Activated effector memory CD4-positive, alpha-beta T cell treated with anti-CD3 and anti-CD28 coated beads, Interleukin-2, amount 50 U/mL, for 16 hours (primary cell): ENCODE results near the gene ZNF655.
"Not testable (repeated sequence)": the region's sequence is repeated elsewhere in the genome, so short reads cannot be mapped to it uniquely, and the experiment has no call there.

Experiments used
- DNase-seq: peaks from one replicate; pipeline ENCODE4 v3.0.0-alpha.2; 2020

The ZNF655 gene

GRCh38 chr7:99560834-99561736 lies 2.6 kb downstream of the ZNF655 start:
- no peak for DNase-seq

- DNase-seq, result no peak
Observed at GRCh38 chr7:99561737-99562051, 3.3 kb downstream of the ZNF655 start.

DNA sequence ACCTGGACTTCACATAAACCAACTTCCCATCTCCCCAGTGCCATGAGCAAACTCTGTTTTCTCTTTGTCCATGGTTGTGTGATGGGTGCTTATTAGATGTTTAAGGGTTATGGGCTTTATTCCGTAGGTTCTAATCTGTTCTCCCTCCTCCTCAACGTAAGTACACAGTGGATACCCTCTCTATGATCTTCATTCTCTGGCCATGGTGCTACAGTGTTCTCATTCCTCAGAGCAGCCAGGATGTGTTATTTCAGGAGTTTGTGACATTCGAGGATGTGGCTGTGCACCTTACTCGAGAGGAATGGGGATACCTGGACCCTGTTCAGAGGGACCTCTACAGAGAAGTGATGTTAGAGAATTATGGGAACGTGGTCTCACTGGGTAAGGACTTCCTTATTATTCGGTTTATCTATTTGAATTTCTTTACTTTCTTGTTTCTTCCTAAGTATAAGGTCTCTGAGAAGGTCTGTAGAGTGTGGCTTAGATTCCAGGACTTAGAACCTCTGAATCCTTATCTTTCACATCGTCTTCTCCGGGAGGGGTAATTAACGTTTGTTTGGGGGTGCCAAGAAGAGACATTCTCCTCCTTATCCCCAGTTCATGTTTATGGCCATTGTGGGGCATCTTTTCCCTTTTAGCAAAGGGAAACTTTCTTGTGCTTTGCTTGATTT lies 3.8 kb downstream of the ZNF655 start:
- DNase-seq, result no peak

DNA sequence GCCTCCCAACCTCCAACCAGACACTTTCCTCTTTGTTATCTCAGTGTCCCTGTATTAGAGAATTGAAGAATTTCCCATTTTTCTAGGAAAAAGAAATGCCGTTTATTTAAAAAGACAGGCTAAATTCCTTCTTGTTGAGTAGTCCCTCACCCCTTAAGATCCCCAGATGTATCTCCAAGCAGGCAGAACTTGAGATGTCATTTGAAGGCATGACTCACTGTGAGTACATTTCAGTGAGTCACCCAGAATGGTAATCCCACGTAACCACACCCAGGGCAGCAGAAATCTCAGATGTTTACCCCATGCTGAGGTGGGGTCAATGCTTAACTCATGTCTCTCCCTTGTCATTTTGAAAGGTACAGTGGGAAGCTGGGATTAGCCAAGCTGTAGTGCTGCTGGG lies 4.4 kb downstream of the ZNF655 start:
- DNase-seq, result peak; percentile 72

- no peak for DNase-seq
Observed at GRCh38 chr7:99563650-99564049, 5.2 kb downstream of the ZNF655 start.

DNA sequence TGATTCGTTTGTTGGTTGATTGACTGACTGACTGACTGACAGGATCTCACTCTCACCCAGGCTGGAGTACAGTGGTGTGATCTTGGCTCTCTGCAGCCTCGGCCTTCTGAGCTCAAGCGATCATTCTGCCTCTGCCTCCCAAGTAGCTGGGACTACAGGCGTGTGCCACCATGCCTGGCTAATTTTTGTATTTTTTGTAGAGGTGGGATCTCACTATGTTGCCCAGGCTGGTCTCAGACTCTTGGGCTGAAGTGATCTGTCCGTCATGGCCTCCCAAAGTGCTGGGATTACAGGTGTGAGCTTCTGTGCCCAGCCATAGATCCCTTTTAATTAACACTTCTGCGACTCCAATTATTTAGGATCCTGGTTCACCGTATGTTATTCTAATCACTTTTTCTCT lies 10.3 kb downstream of the ZNF655 start:
- not testable (repeated sequence) for DNase-seq

- DNase-seq, result no peak
Observed at GRCh38 chr7:99571768-99572167, 13.3 kb downstream of the ZNF655 start.

GRCh38 chr7:99573257-99573656 lies 14.8 kb downstream of the ZNF655 start:
- no peak for DNase-seq

GRCh38 chr7:99576251-99576650 lies 17.8 kb downstream of the ZNF655 start:
- no peak for DNase-seq

- DNase-seq, result no peak
Observed at GRCh38 chr7:99579281-99579955, 21.0 kb downstream of the ZNF655 start.

DNA sequence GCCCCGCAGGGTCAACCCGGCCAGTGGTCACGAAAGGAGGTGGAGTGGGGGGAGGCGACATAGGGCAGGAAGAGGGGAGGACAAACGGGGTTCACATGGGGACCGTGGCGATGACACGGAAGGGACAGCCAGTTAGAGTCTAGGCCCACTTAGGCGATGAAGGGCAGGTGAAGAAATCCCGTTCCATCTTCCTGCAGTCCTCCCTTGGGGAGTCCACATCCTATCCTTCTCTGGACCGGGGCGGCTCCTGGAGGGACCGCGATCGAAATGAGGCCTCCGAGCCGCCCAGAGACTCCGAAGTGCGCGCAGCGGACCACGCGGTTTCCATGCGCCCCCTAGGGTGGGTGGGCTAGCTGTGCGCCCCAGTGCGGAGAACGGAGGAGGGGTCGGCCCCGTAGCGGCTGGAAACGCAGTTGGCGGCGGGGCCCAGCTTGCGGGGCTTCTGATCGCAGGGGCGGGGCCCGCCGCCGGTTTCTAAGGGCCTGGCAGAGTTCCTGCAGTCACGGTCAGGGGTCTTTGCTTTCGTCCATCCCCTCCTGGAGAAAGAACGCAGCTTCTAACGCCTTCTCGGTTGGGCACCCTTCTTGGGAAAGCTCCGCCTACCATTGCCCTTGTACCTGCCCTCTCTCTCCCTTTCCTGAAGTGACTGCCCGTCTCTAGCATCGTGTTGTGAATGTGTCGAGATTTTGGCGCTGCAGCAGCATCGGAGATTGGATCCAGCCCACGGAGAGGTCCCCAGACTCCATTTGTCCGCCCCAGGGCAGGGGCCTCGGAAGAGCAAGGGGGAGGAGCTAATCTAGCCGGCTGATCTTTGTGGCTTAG lies 21.7 kb downstream of the ZNF655 start:
- DNase-seq, result peak; percentile 82

DNA sequence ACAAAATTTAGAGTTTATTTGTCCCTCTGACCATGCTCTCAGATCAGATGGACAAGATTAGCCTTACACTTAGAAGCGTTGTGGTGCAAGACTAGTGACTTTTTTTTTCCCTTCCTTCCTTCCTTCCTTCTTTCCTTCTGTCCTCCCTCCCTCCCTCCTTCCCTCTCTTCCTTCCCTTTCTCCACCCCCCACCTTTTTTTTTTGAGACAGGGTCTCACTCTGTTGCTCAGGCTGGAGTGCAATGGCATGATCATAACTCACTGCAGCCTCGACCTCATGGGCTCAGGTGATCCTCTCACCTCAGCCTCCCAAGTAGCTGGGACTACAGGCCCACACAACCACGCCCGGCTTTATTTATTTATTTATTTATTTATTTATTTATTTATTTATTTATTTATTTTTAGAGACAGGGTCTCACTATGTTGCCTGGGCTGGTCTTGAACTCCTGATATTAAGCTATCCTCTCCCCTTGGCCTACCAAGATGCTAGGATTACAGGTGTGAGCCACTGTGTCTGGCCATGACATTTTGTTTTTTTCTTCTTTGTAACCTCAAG lies 22.4 kb downstream of the ZNF655 start:
- DNase-seq, result not testable (repeated sequence)

GRCh38 chr7:99588868-99589267 lies 30.4 kb downstream of the ZNF655 start:
- no peak for DNase-seq

- no peak for DNase-seq
Observed at GRCh38 chr7:99594948-99595745, 36.7 kb downstream of the ZNF655 start.

GRCh38 chr7:99596408-99596955 lies 38.0 kb downstream of the ZNF655 start:
- DNase-seq, result no peak

GRCh38 chr7:99597762-99598501 lies 39.5 kb downstream of the ZNF655 start, which contains the start of gene TMEM225B:
TSS of gene TMEM225B (plus strand) at chr7:99598267. CDS start at chr7:99604389, 6,122 bp downstream.
- no peak for DNase-seq

DNA sequence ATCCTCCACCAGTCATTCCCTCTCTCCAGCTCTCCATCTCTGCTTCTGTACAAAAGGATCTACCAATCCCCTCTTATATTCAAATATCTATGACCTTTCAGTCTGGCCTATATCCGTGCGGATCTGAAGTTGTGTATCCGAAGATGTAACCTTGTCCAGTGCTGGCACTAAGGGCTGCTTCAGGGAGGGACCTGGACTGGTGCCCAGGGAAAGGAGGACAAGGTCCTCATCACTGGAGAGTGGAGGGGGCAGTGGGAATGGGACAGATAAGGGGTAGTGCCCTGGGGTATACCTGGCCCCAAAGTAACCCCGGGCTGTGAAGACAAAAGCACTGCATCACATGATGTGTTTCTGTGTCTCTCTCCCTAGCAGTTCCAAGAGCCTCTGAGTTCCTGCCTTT lies 41.4 kb downstream of the ZNF655 start:
- no peak for DNase-seq

- no peak for DNase-seq
Observed at GRCh38 chr7:99601656-99602310, 43.3 kb downstream of the ZNF655 start.

GRCh38 chr7:99605527-99605926 lies 47.1 kb downstream of the ZNF655 start:
- no peak for DNase-seq

- DNase-seq, result no peak
Observed at GRCh38 chr7:99606531-99606930, 48.1 kb downstream of the ZNF655 start.
